Calu3 (cell line): ENCODE data around the gene GPR146. TPM values are rescaled to one million over a fixed set of nuclear protein-coding genes. Genes with fewer than 3 reads are reported as not detected.

Experiments
- BruUV-seq: library from RNA; stranded (reverse); fragments of 400-500 nt; replicated peaks from 2 replicates; lab custom pipeline; 2021; lab: Mats Ljungman, UMichigan
- CTCF ChIA-PET: fragments of 300-600 bp; sonication (Branson Sonifier 250); formaldehyde crosslinking; loops from one replicate; lab custom pipeline; 2022; ENCODE audit warnings: antibody characterized with exemption; lab: Charles Lee
- DNase-seq: peaks from one replicate; pipeline ENCODE4 v3.0.0; 2022
- H3K27ac Mint-ChIP-seq: one replicate; pipeline ENCODE4 v1.8.0; 2022; ENCODE audit warnings: mixed read lengths; ENCODE audit not compliant: unreplicated experiment
- H3K27me3 Mint-ChIP-seq: one replicate; pipeline ENCODE4 v1.8.0; 2022; ENCODE audit warnings: mixed read lengths; ENCODE audit not compliant: unreplicated experiment
- H3K36me3 Mint-ChIP-seq: one replicate; pipeline ENCODE4 v1.8.0; 2022; ENCODE audit warnings: mild to moderate bottlenecking, moderate library complexity, mixed read lengths; ENCODE audit not compliant: insufficient read depth, unreplicated experiment
- H3K4me1 Mint-ChIP-seq: one replicate; pipeline ENCODE4 v1.8.0; 2022; ENCODE audit warnings: mild to moderate bottlenecking, low read depth, mixed read lengths; ENCODE audit not compliant: unreplicated experiment
- H3K4me3 Mint-ChIP-seq: one replicate; pipeline ENCODE4 v1.8.0; 2022; ENCODE audit warnings: mild to moderate bottlenecking, low read depth, moderate library complexity, mixed read lengths; ENCODE audit not compliant: unreplicated experiment
- H3K9me3 Mint-ChIP-seq: one replicate; pipeline ENCODE4 v1.8.0; 2022; ENCODE audit warnings: low read depth, mixed read lengths; ENCODE audit not compliant: unreplicated experiment
- CTCF ChIP-seq: fragments of 200-600 bp; IDR thresholded peaks from one replicate; pipeline ENCODE4 v1.8.0; 2022; ENCODE audit warnings: antibody characterized with exemption; ENCODE audit not compliant: unreplicated experiment
- intact Hi-C: fragments of 100-400 bp; cut with micrococcal nuclease; formaldehyde crosslinking; loops from one replicate; pipeline ENCODE4 v1.10.0; 2022; ENCODE audit not compliant: unreplicated experiment
- total RNA-seq: library from RNA; stranded (reverse); gene quantifications from 2 replicates; pipeline ENCODE4 v1.2.3, GENCODE V29; 2022

Gene GPR146
- total RNA-seq, 1 experiment from 2014 or later, result 0.66 TPM

GRCh38 chr7:1059200-1060091 is 15.1 kb downstream of the GPR146 start:
- intact Hi-C loops, result no loop called here
- BruUV-seq, result no TSS peak
- Mint-ChIP-seq H3K27me3 (no peaks in the 10 kb centered on the region), H3K27ac (no peak overlapping the region), H3K4me1 (no peaks in the 10 kb centered on the region), H3K4me3 (no peak overlapping the region), H3K9me3 (no peaks in the 10 kb centered on the region), H3K36me3 (peaks cover 11% of the 10 kb centered on the region)
- no peak for TF ChIP-seq CTCF
- DNase-seq, result no peak
- CTCF ChIA-PET, result interaction anchor here (1.2 kb wide), 1 partner anchor 66 kb away, joined by 3 read pairs; no protein-coding TSS in a partner anchor

DNA sequence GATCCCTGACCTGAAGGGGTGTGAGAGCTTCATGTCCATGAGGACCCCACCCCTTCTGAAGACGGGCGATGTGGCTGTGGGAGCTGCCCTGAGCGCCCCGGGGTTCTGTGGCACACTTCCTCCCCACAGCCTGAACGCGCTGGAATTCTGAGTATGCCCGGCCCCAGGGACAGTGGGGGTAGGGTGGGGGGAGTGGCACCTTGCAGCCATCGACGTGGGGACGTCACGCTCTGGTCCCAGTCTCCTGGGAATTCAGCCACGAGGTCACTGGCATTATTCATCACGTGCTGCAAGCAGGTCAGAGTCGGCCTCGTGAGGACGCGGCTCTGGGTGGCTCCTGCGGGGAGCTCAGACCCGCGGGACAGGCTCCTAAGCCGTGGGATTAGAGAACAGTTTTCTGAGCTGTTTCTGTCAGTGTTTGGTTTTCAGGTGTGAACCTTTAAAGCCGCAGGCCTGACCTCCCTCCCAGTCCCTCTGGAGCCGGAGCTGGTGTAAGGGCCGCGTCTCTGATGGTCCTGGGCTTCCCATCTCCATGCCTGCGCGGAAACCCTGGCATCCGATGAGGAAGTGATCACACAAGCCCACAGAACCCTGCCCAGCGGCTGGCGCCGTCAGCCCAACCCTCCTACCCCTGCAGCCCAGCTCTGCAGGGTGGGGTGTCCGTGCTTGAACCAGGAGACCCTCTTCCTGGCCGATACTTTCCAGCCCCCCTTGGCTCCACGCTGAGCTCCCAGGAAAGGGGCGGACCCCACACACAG is 16.1 kb downstream of the GPR146 start:
- TF ChIP-seq CTCF, result no peak
- CTCF ChIA-PET, result interaction anchor here (1.0 kb wide), 1 partner anchor 16 kb away, joined by 3 read pairs; the partner anchor contains the start of gene GPR146
- no TSS peak for BruUV-seq
- DNase-seq, result no peak
- no peak overlapping the region for H3K27ac Mint-ChIP-seq
- H3K36me3 Mint-ChIP-seq, result peaks cover 11% of the 10 kb centered on the region
- no peaks in the 10 kb centered on the region for H3K27me3 Mint-ChIP-seq
- no peaks in the 10 kb centered on the region for H3K9me3 Mint-ChIP-seq
- intact Hi-C loops, result no loop called here
- no peak overlapping the region for H3K4me3 Mint-ChIP-seq
- H3K4me1 Mint-ChIP-seq, result no peaks in the 10 kb centered on the region

DNA sequence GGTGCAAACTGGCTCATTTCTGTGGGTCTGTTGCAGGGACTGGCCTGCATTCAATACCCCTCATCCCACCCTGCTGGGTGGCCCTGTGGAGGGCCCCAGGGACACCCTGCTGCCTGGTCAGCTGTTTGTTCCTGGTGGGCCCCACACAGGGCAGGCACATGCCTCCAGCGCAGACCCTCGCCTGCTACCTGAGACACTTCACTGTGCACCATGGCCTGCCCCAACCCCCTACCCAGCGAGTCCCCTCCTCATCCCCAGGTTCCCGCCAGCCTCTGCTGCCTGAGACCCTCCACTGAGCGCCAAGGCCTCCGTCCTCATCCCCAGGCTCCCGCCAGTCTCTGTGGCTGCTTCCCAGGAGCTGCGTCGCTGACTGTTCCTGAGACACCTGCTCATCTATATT is 16.8 kb downstream of the GPR146 start:
- BruUV-seq, result no TSS peak
- no peaks in the 10 kb centered on the region for H3K27me3 Mint-ChIP-seq
- CTCF ChIA-PET, result interaction anchor here (1.0 kb wide), 1 partner anchor 17 kb away, joined by 3 read pairs; the partner anchor contains the start of gene GPR146
- no peak overlapping the region for H3K27ac Mint-ChIP-seq
- H3K4me1 Mint-ChIP-seq, result no peaks in the 10 kb centered on the region
- DNase-seq, result no peak
- H3K9me3 Mint-ChIP-seq, result no peaks in the 10 kb centered on the region
- no peak overlapping the region for H3K4me3 Mint-ChIP-seq
- peaks cover 11% of the 10 kb centered on the region for H3K36me3 Mint-ChIP-seq
- no peak for TF ChIP-seq CTCF
- intact Hi-C loops, result no loop called here
